HS-27A (cell line): ENCODE results near the gene PHACTR3.
"Not testable (repeated sequence)": the region's sequence is repeated elsewhere in the genome, so short reads cannot be mapped to it uniquely, and the experiment has no call there.

Source experiments
- DNase-seq: peaks from one replicate; pipeline ENCODE4 v3.0.0-alpha.2; 2012; ENCODE audit warnings: low read depth, missing footprints

Gene PHACTR3

GRCh38 chr20:59829786-59830664 lies 225.7 kb downstream of the PHACTR3 start:
- no peak for DNase-seq

DNA sequence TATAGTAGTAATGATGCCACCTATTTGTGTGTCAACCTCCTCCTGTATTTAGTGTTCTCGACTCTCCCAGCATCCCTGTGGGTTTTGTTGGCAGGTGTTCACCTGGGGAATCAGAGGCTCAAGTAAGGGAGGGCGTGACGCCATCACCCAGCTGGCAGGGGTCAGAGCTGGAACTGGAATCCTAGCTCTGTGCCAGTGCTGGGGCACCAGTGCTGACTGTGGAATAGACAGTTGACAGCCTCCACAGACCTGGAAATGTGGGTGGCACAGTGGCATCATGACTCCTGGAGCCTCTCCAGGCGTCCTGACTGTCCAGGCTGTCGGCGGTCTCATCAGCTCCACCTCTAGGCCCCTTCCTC lies 226.3 kb downstream of the PHACTR3 start:
- no peak for DNase-seq

DNA sequence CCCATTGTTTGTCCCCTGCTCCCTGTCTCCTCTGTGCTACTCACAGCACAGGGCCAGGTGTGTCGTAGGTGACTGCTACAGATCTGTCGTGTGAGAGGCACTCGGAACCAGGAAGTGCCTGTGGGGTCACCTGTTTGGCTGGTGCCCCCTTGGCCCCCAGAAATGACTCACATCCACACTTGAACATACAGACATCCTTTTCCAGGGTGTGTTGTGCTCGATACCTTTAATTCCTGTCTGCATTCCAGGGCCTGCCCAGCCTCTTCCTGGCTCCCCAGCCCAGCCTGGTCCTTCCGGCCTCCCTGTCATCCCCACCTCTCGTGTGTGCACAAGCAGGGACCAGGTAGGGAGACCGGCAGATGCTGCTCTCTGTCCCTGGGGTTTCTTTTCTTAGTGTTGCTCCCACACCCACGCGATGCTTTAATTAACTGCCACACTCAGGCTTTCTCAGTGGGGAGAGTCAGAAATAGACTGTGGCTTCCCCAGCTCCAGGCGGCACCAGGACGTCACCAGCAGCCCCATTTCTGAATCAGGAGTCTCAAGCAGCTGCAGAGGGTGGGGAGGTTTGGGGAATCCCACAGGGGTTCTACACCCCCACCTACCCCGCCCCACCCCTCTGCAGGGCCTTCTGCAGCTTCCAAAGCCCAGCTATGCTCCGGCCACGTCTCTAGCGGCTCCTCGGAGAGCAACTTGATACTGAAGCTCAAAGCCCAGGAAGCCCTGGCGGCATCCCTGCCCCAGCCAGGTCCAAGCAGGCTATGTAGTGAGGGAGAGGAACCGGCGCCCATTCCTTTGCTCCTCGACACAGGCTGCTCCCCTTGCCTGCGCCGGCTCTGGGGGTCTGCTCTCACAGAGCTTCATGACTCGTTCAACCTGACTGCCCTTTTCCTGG lies 226.9 kb downstream of the PHACTR3 start:
- no peak for DNase-seq

DNA sequence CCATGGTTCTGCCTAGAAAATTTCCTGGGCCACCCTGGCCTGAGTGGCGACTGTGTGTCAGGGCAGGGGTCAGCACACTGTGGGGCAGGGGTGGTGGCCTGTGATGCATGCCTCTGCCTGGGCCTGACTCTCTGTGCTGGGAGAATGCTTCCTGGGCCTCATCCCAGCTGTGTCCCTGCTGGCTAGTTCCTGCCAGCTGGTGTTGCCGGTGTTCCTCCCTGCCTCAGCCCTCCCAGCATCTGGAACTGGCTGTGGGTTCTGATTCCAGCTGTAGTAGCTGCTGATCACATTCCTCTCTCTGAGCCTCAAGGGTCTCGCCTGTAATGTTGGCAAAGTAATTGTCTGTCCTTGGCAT lies 227.6 kb downstream of the PHACTR3 start:
- DNase-seq = no peak

- DNase-seq = no peak
These were observed 228.3 kb downstream of the PHACTR3 start for GRCh38 chr20:59832406-59833363.

DNA sequence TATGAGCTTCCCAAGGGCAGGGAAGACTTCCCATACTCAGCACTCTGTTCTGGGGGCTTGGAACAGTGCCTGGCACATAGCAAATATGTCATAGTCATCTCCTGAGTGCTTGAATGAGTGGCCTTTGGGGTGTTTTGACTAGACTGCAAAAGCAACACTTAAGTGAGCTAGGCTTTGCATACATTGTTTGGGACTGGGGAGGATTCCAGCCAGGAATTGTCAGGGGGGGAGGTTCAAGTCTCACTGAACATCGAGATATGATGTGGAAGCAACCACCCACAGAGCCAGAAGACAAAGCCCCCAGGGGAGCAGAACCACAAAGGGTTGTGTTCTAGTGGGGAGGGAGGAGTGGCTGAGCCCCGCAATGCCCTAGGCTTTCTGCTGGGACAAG lies 230.7 kb downstream of the PHACTR3 start:
- DNase-seq = no peak

GRCh38 chr20:59835448-59836395 lies 231.4 kb downstream of the PHACTR3 start:
- DNase-seq = no peak

DNA sequence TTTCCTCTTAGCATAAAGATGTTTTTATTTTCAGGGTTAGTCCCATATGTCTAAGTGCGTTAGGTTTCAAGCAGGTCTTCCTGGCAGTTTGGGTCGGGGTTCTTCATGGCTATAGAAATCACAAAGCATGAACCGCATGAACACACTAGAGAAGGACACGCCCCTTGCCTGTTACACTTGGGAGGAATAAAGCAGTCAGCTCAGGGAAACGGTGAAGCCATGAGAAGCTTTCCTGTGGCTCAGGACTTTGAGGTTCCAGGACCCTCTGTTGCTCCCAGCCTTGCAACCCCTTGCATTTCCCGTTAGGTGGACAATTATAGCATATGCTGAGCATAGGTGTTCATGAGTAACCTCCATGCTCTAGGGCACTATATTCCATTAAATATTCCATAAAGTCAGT lies 232.4 kb downstream of the PHACTR3 start:
- no peak for DNase-seq

GRCh38 chr20:59837623-59838394 lies 233.5 kb downstream of the PHACTR3 start:
- no peak for DNase-seq

DNA sequence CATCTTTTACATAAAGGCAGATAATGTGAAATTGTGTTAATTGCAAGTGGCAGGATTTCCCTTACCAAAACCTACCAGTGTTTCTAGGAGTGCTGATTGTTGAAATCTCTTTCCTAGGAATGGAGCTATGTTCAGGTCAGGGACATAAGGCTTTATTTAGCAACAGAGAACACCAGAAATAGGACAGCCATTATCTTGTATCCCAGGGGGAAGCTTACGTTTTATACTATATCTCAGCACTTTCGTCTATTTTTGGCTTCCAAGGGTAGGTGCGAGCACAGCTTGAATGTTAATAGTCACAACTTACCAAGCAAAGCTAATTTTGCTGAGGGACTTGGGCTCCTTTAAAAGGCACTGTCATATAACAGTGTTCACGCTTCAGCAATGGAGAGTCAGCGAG lies 235.1 kb downstream of the PHACTR3 start:
- DNase-seq = no peak

DNA sequence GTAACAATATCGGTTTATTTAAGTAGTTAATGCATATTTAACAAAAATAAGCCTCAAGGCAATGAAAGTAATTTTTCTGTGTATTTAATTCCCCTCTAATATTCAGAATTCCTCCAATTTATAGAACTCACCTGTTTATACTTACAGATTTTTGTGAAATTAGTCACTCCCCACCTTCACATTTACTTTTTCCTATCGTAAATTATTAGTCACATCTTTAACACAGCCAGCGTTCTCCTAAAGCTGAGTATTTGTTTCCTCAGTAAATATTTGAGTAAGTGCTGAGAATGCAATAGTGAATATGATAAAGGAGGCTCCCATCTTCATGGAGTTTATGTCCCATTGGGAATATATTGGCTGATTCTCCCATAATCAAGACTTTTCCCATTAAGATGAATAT lies 241.1 kb downstream of the PHACTR3 start:
- no peak for DNase-seq

- DNase-seq = no peak
These were observed 243.8 kb downstream of the PHACTR3 start for GRCh38 chr20:59848182-59848581.

DNA sequence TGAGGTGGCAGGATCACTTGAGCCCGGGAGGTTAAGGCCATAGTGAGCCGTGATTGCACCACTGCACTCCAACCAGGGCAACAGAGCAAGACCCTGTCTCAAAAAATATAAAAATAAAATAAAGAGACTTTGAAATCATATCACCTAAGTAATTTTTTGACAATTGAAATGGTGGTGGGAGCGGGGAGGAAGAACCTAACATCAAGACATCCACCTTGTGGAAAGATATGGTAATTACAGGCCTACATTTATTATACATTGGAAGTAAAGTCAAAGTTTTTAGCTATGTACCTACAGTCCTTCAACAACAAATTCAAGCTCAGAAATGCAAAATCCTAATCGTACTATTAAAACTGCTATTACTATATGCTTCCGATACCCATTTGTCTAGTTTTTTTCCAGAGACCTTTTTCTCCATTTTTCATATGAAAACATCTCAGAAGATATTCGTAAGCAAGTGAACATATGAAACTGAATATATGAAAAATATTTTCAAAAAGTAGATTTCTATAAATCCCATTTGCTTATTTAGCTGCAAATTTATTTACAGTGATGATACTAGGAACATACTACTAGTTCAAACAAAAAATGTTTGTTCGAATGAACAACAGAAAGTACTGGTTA lies 245.8 kb downstream of the PHACTR3 start:
- no peak for DNase-seq

DNA sequence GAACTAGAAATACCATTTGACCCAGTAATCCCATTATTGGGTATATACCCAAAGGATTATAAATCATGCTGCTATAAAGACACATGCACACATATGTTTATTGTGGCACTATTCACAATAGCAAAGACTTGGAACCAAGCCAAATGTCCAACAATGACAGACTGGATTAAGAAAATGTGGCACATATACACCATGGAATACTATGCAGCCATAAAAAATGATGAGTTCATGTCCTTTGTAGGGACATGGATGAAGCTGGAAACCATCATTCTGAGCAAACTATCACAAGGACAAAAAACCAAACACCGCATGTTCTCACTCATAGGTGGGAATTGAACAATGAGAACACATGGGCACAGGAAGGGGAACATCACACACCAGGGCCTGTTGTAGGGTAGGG lies 252.2 kb downstream of the PHACTR3 start:
- DNase-seq = not testable (repeated sequence)

GRCh38 chr20:59856941-59857340 lies 252.6 kb downstream of the PHACTR3 start:
- DNase-seq = not testable (repeated sequence)

GRCh38 chr20:59857966-59858365 lies 253.6 kb downstream of the PHACTR3 start:
- no peak for DNase-seq

GRCh38 chr20:59858425-59858824 lies 254.1 kb downstream of the PHACTR3 start:
- DNase-seq = no peak

GRCh38 chr20:59861401-59861800 lies 257.1 kb downstream of the PHACTR3 start:
- no peak for DNase-seq

- DNase-seq = no peak
These were observed 258.7 kb downstream of the PHACTR3 start for GRCh38 chr20:59863058-59863457.

DNA sequence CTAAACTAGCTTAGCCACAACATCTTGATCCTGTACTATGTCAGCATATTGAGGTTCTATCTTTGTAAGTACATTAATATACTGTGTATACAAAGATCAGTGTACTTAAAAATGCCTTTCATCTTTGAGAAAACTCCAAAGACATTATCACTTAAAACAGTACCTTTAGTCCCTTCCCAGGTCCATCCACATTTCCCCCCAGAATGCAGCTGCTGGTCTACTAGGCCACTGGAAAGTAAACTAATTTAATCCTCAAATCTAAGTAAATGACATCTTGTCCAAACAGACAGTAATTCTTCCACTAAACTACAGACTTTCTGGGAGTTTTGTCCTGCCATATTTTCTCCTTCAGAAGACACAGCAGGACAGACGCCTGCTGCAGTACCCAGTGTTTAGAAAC lies 260.4 kb downstream of the PHACTR3 start:
- no peak for DNase-seq
